Esophagus (tissue), 2 donors: ENCODE measurements around the gene ZFAND2B. TPM values are rescaled to one million over a fixed set of nuclear protein-coding genes. Genes with fewer than 3 reads are reported as not detected.

Experiments
- H3K27ac ChIP-seq, 2 donors: one replicate each; pipeline ENCODE4 v1.5.1; 2013; ENCODE audit warnings: low read depth in 2 of 2, mild to moderate bottlenecking in 2 of 2, inconsistent platforms in 1 of 2, low read length in 1 of 2, moderate library complexity in 1 of 2
- H3K27me3 ChIP-seq, 2 donors: one replicate each; pipeline ENCODE4 v1.6.1; 2013; ENCODE audit warnings: low read length in 2 of 2, control low read depth in 1 of 2, mild to moderate bottlenecking in 1 of 2; ENCODE audit not compliant: insufficient read depth in 2 of 2, control insufficient read depth in 1 of 2
- H3K36me3 ChIP-seq, 2 donors: one replicate each; pipeline ENCODE4 v1.6.1; 2013; ENCODE audit warnings: low read length in 1 of 2; ENCODE audit not compliant: control insufficient read depth in 2 of 2, insufficient read depth in 2 of 2
- H3K4me1 ChIP-seq, 2 donors: one replicate each; pipeline ENCODE4 v1.6.1; 2013; ENCODE audit warnings: low read length in 1 of 2; ENCODE audit not compliant: control insufficient read depth in 2 of 2, insufficient read depth in 2 of 2
- H3K4me3 ChIP-seq, 2 donors: one replicate each; pipeline ENCODE4 v1.5.1; 2013; ENCODE audit warnings: low read length in 2 of 2, mild to moderate bottlenecking in 2 of 2, low read depth in 1 of 2, moderate library complexity in 1 of 2
- H3K9me3 ChIP-seq, 2 donors: one replicate each; pipeline ENCODE4 v1.6.1; 2013; ENCODE audit warnings: mild to moderate bottlenecking in 2 of 2, low read depth in 1 of 2, low read length in 1 of 2, moderate library complexity in 1 of 2; ENCODE audit not compliant: control insufficient read depth in 2 of 2, insufficient read depth in 1 of 2
- WGBS, 2 donors: extraction: QIAGEN DNeasy Blood & Tissue Kit; methylation state at CpG; one replicate each; pipeline ENCODE4 v1.1.7; 2013; 5-methylcytosine and 5-hydroxymethylcytosine counted together
- polyA plus RNA-seq, 2 donors: library from polyadenylated mRNA; stranded (reverse); fragments of 200-250 nt; gene quantifications; one replicate each; pipeline ENCODE4 v1.2.3, GENCODE V29; 2013
- donor health status: healthy with polysubstance abuse.
- donor health status: Bipolar disorder and iron deficiency.

The ZFAND2B gene
- polyA plus RNA-seq, 2 donors: 45.2 to 53.6 TPM

- no peaks in the 10 kb centered on the region for H3K9me3 ChIP-seq
- 80 to 83% methylated on average over 8 of the region's 8 CpGs for WGBS, 2 donors
- H3K4me3 ChIP-seq: no peak overlapping the region
- peaks cover 0 to 5% of the 10 kb centered on the region in 2 donors for H3K4me1 ChIP-seq
- no peaks in the 10 kb centered on the region for H3K27me3 ChIP-seq
- H3K36me3 ChIP-seq: peaks cover 5 to 53% of the 10 kb centered on the region in 2 donors
- no peak overlapping the region for H3K27ac ChIP-seq
Measured at GRCh38 chr2:219213026-219213415, 6.4 kb downstream of the ZFAND2B start.

- Histone ChIP-seq H3K4me1 (peaks cover 0 to 2% of the 10 kb centered on the region in 2 donors), H3K4me3 (no peak overlapping the region), H3K36me3 (peaks cover 5 to 48% of the 10 kb centered on the region in 2 donors), H3K9me3 (no peaks in the 10 kb centered on the region), H3K27ac (no peak overlapping the region), H3K27me3 (no peaks in the 10 kb centered on the region)
- 93 to 94% methylated on average over 10 of the region's 10 CpGs for WGBS, 2 donors
Measured at GRCh38 chr2:219213486-219214071, 7.0 kb downstream of the ZFAND2B start.

- Histone ChIP-seq H3K9me3 (no peaks in the 10 kb centered on the region), H3K27ac (no peak overlapping the region), H3K36me3 (peaks cover 5 to 44% of the 10 kb centered on the region in 2 donors), H3K4me1 (peaks cover 0 to 4% of the 10 kb centered on the region in 2 donors), H3K4me3 (no peak overlapping the region), H3K27me3 (no peaks in the 10 kb centered on the region)
- WGBS, 2 donors: 95 to 96% methylated on average over 15 of the region's 15 CpGs
Measured at GRCh38 chr2:219214141-219214540, 7.6 kb downstream of the ZFAND2B start.

GRCh38 chr2:219214786-219215185 is 8.2 kb downstream of the ZFAND2B start:
- Histone ChIP-seq H3K9me3 (no peaks in the 10 kb centered on the region), H3K4me1 (peaks cover 0 to 11% of the 10 kb centered on the region in 2 donors), H3K4me3 (no peak overlapping the region), H3K27ac (no peak overlapping the region), H3K36me3 (peaks cover 5 to 43% of the 10 kb centered on the region in 2 donors), H3K27me3 (no peaks in the 10 kb centered on the region)
- WGBS, 2 donors: 91 to 92% methylated on average over 6 of the region's 6 CpGs

- WGBS, 2 donors: 90% methylated on average over 27 of the region's 27 CpGs
- Histone ChIP-seq H3K27ac (no peak overlapping the region), H3K4me1 (peaks cover 0 to 11% of the 10 kb centered on the region in 2 donors), H3K9me3 (no peaks in the 10 kb centered on the region), H3K4me3 (no peak overlapping the region), H3K27me3 (no peaks in the 10 kb centered on the region), H3K36me3 (peaks cover 3 to 42% of the 10 kb centered on the region in 2 donors)
Measured at GRCh38 chr2:219215871-219216534, 9.4 kb downstream of the ZFAND2B start.

- no peak overlapping the region for H3K27ac ChIP-seq
- H3K36me3 ChIP-seq: peaks cover 4 to 46% of the 10 kb centered on the region in 2 donors
- WGBS, 2 donors: 86 to 89% methylated on average over 6 of the region's 6 CpGs
- no peaks in the 10 kb centered on the region for H3K27me3 ChIP-seq
- H3K9me3 ChIP-seq: no peaks in the 10 kb centered on the region
- no peak overlapping the region for H3K4me3 ChIP-seq
- H3K4me1 ChIP-seq: peaks cover 0 to 11% of the 10 kb centered on the region in 2 donors
Measured at GRCh38 chr2:219216535-219216915, 9.9 kb downstream of the ZFAND2B start.

GRCh38 chr2:219218217-219218731 is 11.7 kb downstream of the ZFAND2B start:
- 0 to 1% methylated on average over 36 to 37 of the region's 37 CpGs for WGBS, 2 donors
- Histone ChIP-seq H3K4me1 (peaks cover 0 to 11% of the 10 kb centered on the region in 2 donors), H3K36me3 (peaks cover 14 to 51% of the 10 kb centered on the region in 2 donors), H3K9me3 (no peaks in the 10 kb centered on the region), H3K4me3 (peak overlapping the region; percentile 43 to 47), H3K27me3 (no peaks in the 10 kb centered on the region), H3K27ac (peak overlapping the region; percentile 96 to 97)

- peaks cover 0 to 11% of the 10 kb centered on the region in 2 donors for H3K4me1 ChIP-seq
- H3K36me3 ChIP-seq: peaks cover 18 to 53% of the 10 kb centered on the region in 2 donors
- no peaks in the 10 kb centered on the region for H3K27me3 ChIP-seq
- no peaks in the 10 kb centered on the region for H3K9me3 ChIP-seq
- whole genome bisulfite sequencing, 2 donors: 10 to 12% methylated on average over 61 to 71 of the region's 71 CpGs
- H3K4me3 ChIP-seq: peak within 1 kb of the TSS; percentile 43 to 47
- H3K27ac ChIP-seq: peak within 1 kb of the TSS; percentile 96 to 97
Measured at GRCh38 chr2:219218732-219219701, 12.4 kb downstream of the ZFAND2B start, which contains the start of gene ABCB6. ABCB6 (minus strand) TSS chr2:219218958; CDS start chr2:219218673, 285 bp downstream.
